ENCODE results near the gene PDE4B. TPM values are rescaled to one million over a fixed set of nuclear protein-coding genes. Genes with fewer than 3 reads are reported as not detected.
A peak's percentile ranks its signal among the peaks of the same experiment; 100 is the strongest.

PDE4B gene
- polyA plus RNA-seq, 4 donors: 1.1 to 5.2 (median 3.7) TPM

DNA sequence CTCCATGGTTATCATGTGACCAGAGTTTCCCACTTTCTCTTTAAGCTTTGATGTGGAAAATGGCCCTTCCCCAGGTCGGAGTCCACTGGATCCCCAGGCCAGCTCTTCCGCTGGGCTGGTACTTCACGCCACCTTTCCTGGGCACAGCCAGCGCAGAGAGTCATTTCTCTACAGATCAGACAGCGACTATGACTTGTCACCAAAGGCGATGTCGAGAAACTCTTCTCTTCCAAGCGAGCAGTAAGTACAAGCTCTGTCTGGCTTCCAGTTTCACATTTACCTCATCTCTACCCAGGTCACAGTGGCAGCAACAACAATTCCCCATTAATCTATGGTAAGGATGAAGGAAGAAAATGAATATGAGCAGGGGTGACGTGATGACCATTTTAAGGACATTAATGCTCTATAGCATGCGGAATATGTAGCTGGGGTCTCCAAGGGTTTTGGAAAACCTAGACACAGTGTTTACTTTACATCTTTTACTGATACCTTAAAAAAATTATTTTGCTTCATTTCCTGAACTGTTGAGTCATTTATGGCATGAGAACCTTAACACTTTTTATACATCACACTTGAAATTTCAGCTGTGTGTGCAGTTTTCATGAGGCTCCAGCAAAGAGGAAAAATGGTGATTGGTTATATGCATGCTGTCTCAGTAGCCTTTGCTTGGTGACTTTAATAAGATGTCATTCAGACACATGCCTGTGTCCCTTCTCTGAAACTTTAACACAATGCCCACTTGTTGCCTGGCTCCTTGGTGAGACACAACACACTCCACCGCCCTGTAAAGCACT lies 454.9 kb downstream of the PDE4B start:
- Histone ChIP-seq H3K9me3 (ENCODE audit: control insufficient read depth in 2 of 2, insufficient read depth in 1 of 2, low read depth in 1 of 2, low read length in 1 of 2) (no peaks in the 10 kb centered on the region), H3K36me3 (ENCODE audit: control insufficient read depth in 3 of 3, insufficient read depth in 2 of 3, low read depth in 1 of 3, low read length in 3 of 3) (no peaks in the 10 kb centered on the region), H3K4me1 (ENCODE audit: control insufficient read depth in 3 of 3, insufficient read depth in 2 of 3, low read depth in 1 of 3, low read length in 2 of 3) (peaks cover 0 to 5% (median 2%) of the 10 kb centered on the region in 3 donors), H3K4me3 (ENCODE audit: low read depth in 1 of 3, low read length in 3 of 3) (no peak overlapping the region), H3K27me3 (ENCODE audit: control insufficient read depth in 3 of 3, insufficient read depth in 3 of 3, low read length in 3 of 3) (no peaks in the 10 kb centered on the region), H3K27ac (ENCODE audit: low read depth in 1 of 3, low read length in 2 of 3) (peak overlapping the region in 1 of 3 donors; percentile 8)
- FAIRE-seq (no peak), DNase-seq (no peak)
- 75 to 81% (median 80%) methylated on average over 11 of the region's 11 CpGs for whole genome bisulfite sequencing, 3 donors

DNA sequence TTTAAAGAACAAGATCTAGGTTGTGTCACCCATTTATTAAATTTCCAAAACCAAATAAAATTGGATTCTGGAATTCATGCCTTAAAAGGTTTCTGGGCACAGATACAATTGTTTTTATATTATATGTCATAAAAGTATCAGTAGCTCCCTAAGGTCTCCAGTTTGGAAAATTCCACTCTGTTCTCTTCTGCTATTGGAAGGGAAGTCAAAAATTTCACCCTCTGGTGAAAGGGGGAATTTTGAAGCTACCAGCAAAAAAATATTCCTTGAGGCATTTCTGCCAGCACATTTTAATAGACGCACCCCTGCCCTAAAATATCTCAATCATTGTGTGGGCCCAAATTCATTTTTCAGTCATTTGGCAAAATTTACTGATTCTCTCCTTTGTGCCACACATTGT lies 455.6 kb downstream of the PDE4B start:
- no peaks in the 10 kb centered on the region for H3K9me3 ChIP-seq (ENCODE audit: control insufficient read depth in 2 of 2, insufficient read depth in 1 of 2, low read depth in 1 of 2, low read length in 1 of 2)
- H3K4me1 ChIP-seq (ENCODE audit: control insufficient read depth in 3 of 3, insufficient read depth in 2 of 3, low read depth in 1 of 3, low read length in 2 of 3): peaks cover 0 to 5% (median 2%) of the 10 kb centered on the region in 3 donors
- H3K36me3 ChIP-seq (ENCODE audit: control insufficient read depth in 3 of 3, insufficient read depth in 2 of 3, low read depth in 1 of 3, low read length in 3 of 3): no peaks in the 10 kb centered on the region
- FAIRE-seq (no peak), DNase-seq (no peak)
- H3K27me3 ChIP-seq (ENCODE audit: control insufficient read depth in 3 of 3, insufficient read depth in 3 of 3, low read length in 3 of 3): no peaks in the 10 kb centered on the region
- H3K27ac ChIP-seq (ENCODE audit: low read depth in 1 of 3, low read length in 2 of 3): no peak overlapping the region
- 77 to 97% (median 91%) methylated on average over 1 of the region's 1 CpG for WGBS, 3 donors
- no peak overlapping the region for H3K4me3 ChIP-seq (ENCODE audit: low read depth in 1 of 3, low read length in 3 of 3)

DNA sequence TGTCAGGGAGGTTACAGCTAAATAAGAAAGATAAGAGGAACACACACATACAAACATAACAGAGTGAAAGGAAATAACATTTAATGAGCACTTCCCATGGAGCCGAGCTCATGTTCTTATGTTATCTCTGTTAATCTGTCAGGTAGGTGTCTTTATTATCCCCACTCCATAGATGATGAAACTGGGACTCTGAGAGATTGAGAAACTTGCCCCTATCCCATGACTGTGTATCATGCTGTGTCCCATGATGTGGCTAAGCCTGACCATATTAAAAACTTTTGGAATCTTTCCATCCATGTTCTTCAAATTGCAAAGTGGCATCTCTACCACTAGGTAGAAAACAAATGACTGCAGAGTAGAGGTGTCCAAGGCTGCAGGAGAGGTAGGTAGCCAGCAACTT lies 456.1 kb downstream of the PDE4B start:
- no peaks in the 10 kb centered on the region for H3K9me3 ChIP-seq (ENCODE audit: control insufficient read depth in 2 of 2, insufficient read depth in 1 of 2, low read depth in 1 of 2, low read length in 1 of 2)
- no peaks in the 10 kb centered on the region for H3K27me3 ChIP-seq (ENCODE audit: control insufficient read depth in 3 of 3, insufficient read depth in 3 of 3, low read length in 3 of 3)
- no peak for DNase-seq
- no peaks in the 10 kb centered on the region for H3K36me3 ChIP-seq (ENCODE audit: control insufficient read depth in 3 of 3, insufficient read depth in 2 of 3, low read depth in 1 of 3, low read length in 3 of 3)
- FAIRE-seq: no peak
- H3K27ac ChIP-seq (ENCODE audit: low read depth in 1 of 3, low read length in 2 of 3): no peak overlapping the region
- 37 to 63% (median 51%) methylated on average over 1 of the region's 1 CpG for WGBS, 3 donors
- H3K4me3 ChIP-seq (ENCODE audit: low read depth in 1 of 3, low read length in 3 of 3): no peak overlapping the region
- peaks cover 0 to under 1% (median 0%) of the 10 kb centered on the region in 3 donors for H3K4me1 ChIP-seq (ENCODE audit: control insufficient read depth in 3 of 3, insufficient read depth in 2 of 3, low read depth in 1 of 3, low read length in 2 of 3)

DNA sequence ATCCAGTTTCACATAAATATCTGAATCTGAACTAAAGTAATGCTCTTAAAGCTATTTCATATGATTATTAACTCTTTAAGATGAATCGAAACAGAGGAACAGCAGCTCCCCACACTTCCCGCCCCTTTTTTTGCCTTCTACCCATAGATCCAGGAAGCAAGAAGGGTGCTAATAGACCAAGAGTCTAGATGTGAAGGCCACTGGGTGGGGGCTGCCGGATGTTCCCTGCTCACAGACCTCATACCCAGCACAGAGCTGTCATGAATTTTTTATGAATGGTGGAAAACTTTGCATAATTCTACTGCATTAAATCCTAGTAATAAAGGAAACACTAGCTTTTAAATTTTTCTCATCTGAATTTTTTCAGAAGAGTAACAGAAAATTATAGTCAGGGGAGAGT lies 457.4 kb downstream of the PDE4B start:
- Histone ChIP-seq H3K36me3 (ENCODE audit: control insufficient read depth in 3 of 3, insufficient read depth in 2 of 3, low read depth in 1 of 3, low read length in 3 of 3) (no peaks in the 10 kb centered on the region), H3K4me3 (ENCODE audit: low read depth in 1 of 3, low read length in 3 of 3) (no peak overlapping the region), H3K27ac (ENCODE audit: low read depth in 1 of 3, low read length in 2 of 3) (no peak overlapping the region), H3K27me3 (ENCODE audit: control insufficient read depth in 3 of 3, insufficient read depth in 3 of 3, low read length in 3 of 3) (no peaks in the 10 kb centered on the region), H3K9me3 (ENCODE audit: control insufficient read depth in 2 of 2, insufficient read depth in 1 of 2, low read depth in 1 of 2, low read length in 1 of 2) (no peaks in the 10 kb centered on the region), H3K4me1 (ENCODE audit: control insufficient read depth in 3 of 3, insufficient read depth in 2 of 3, low read depth in 1 of 3, low read length in 2 of 3) (no peaks in the 10 kb centered on the region)
- 78 to 93% (median 84%) methylated on average over 3 of the region's 3 CpGs for WGBS, 3 donors
- FAIRE-seq (no peak), DNase-seq (no peak)

DNA sequence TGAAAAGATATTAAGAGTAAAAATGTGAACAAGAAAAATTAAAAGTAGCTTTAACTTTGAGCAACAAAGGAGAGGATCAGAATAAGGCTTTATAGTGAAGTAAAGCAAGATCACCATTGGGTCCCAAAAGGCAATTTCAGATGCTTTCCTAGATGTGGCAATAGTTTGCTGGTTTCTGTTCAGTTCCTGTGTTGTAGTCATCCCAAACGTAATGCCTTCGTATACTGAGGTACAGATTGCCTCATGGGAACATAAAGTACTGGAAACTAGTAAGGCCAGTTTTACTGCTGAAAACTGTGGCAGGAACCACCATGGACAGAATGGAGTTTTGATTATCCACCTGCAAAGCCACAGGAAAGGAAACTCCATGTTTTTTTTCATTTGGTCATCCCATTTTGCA lies 457.8 kb downstream of the PDE4B start:
- H3K36me3 ChIP-seq (ENCODE audit: control insufficient read depth in 3 of 3, insufficient read depth in 2 of 3, low read depth in 1 of 3, low read length in 3 of 3): no peaks in the 10 kb centered on the region
- 53 to 69% (median 64%) methylated on average over 2 of the region's 2 CpGs for WGBS, 3 donors
- H3K27ac ChIP-seq (ENCODE audit: low read depth in 1 of 3, low read length in 2 of 3): no peak overlapping the region
- H3K4me1 ChIP-seq (ENCODE audit: control insufficient read depth in 3 of 3, insufficient read depth in 2 of 3, low read depth in 1 of 3, low read length in 2 of 3): no peaks in the 10 kb centered on the region
- H3K9me3 ChIP-seq (ENCODE audit: control insufficient read depth in 2 of 2, insufficient read depth in 1 of 2, low read depth in 1 of 2, low read length in 1 of 2): no peaks in the 10 kb centered on the region
- H3K4me3 ChIP-seq (ENCODE audit: low read depth in 1 of 3, low read length in 3 of 3): no peak overlapping the region
- no peaks in the 10 kb centered on the region for H3K27me3 ChIP-seq (ENCODE audit: control insufficient read depth in 3 of 3, insufficient read depth in 3 of 3, low read length in 3 of 3)
- no peak for DNase-seq
- no peak for FAIRE-seq

DNA sequence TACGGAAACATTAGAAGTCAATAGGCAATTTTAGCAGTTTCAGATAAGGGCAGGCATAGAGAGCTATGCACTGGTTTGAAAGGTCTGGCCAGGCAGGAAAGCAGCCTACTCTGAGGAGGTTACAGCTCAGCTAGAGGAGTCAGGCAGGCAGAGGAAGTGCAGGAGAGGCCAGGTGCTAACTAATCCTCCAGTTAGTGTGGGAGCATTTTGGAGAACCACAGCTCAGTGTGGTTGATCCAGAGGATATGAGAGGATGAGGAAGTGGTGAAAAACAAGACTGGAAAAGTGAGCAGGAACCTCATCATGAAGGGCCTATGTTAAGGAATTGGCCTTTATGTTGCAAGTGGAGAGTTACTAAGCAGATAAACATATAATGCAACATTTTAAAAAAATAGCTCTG lies 458.9 kb downstream of the PDE4B start:
- DNase-seq (no peak), FAIRE-seq (no peak)
- Histone ChIP-seq H3K36me3 (ENCODE audit: control insufficient read depth in 3 of 3, insufficient read depth in 2 of 3, low read depth in 1 of 3, low read length in 3 of 3) (no peaks in the 10 kb centered on the region), H3K4me3 (ENCODE audit: low read depth in 1 of 3, low read length in 3 of 3) (no peak overlapping the region), H3K27me3 (ENCODE audit: control insufficient read depth in 3 of 3, insufficient read depth in 3 of 3, low read length in 3 of 3) (no peaks in the 10 kb centered on the region), H3K9me3 (ENCODE audit: control insufficient read depth in 2 of 2, insufficient read depth in 1 of 2, low read depth in 1 of 2, low read length in 1 of 2) (no peaks in the 10 kb centered on the region), H3K4me1 (ENCODE audit: control insufficient read depth in 3 of 3, insufficient read depth in 2 of 3, low read depth in 1 of 3, low read length in 2 of 3) (no peaks in the 10 kb centered on the region), H3K27ac (ENCODE audit: low read depth in 1 of 3, low read length in 2 of 3) (no peak overlapping the region)
- 53 to 83% (median 77%) methylated on average over 1 of the region's 1 CpG for WGBS, 3 donors

DNA sequence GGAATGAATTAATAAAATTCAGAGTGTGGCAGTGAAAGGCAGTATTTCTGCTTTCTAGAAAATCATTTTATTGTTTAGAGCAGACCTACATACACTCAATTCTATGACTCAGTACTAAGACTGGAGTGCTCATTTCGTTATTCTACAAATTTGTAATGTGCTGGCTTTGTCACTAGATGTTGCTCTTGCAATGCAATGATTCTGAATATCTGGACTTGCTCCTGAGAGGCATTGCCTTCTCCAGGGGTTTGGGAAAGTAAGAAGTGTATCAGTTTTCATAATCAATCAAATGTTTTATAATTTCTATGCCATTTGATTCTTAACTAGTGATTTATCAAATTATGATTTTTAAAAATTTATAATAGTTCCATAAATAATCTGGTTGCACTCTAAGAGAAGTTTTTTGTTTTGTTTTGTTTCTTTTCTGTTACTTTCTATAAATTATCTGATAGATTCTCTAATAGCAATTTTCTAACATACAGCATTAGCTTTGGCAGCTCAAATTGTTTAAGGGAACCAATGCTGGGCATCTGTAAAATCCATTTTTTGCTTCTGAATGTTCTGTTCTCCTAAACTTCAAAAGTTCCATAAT lies 460.7 kb downstream of the PDE4B start:
- WGBS, 3 donors: 0% methylated on average over 1 of the region's 1 CpG
- no peaks in the 10 kb centered on the region for H3K4me1 ChIP-seq (ENCODE audit: control insufficient read depth in 3 of 3, insufficient read depth in 2 of 3, low read depth in 1 of 3, low read length in 2 of 3)
- peak; percentile 92 for FAIRE-seq
- H3K4me3 ChIP-seq (ENCODE audit: low read depth in 1 of 3, low read length in 3 of 3): no peak overlapping the region
- DNase-seq: peak; percentile 50 to 58
- no peak overlapping the region for H3K27ac ChIP-seq (ENCODE audit: low read depth in 1 of 3, low read length in 2 of 3)
- H3K36me3 ChIP-seq (ENCODE audit: control insufficient read depth in 3 of 3, insufficient read depth in 2 of 3, low read depth in 1 of 3, low read length in 3 of 3): no peaks in the 10 kb centered on the region
- H3K27me3 ChIP-seq (ENCODE audit: control insufficient read depth in 3 of 3, insufficient read depth in 3 of 3, low read length in 3 of 3): no peaks in the 10 kb centered on the region
- no peaks in the 10 kb centered on the region for H3K9me3 ChIP-seq (ENCODE audit: control insufficient read depth in 2 of 2, insufficient read depth in 1 of 2, low read depth in 1 of 2, low read length in 1 of 2)

DNA sequence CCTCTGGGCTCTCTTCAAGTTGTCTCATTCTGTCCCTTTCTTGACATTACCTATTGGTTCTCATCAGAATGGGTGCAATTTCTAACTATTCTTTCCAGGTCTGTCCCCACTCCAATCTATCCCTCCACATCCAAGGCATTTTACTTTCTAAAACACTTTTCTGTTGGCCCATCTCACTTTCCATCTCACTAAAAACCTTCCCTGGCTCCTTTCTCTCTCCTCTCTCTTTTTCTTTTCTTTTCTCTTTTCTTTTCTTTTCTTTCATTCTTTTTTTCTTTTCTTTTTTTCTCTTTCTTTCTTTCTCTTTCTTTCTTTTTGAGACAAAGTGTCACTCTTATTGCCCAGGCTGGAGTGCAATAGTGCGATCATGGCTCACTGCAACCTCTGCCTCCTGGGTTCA lies 462.1 kb downstream of the PDE4B start:
- Histone ChIP-seq H3K27me3 (ENCODE audit: control insufficient read depth in 3 of 3, insufficient read depth in 3 of 3, low read length in 3 of 3) (no peaks in the 10 kb centered on the region), H3K9me3 (ENCODE audit: control insufficient read depth in 2 of 2, insufficient read depth in 1 of 2, low read depth in 1 of 2, low read length in 1 of 2) (no peaks in the 10 kb centered on the region), H3K27ac (ENCODE audit: low read depth in 1 of 3, low read length in 2 of 3) (no peak overlapping the region), H3K36me3 (ENCODE audit: control insufficient read depth in 3 of 3, insufficient read depth in 2 of 3, low read depth in 1 of 3, low read length in 3 of 3) (no peaks in the 10 kb centered on the region), H3K4me1 (ENCODE audit: control insufficient read depth in 3 of 3, insufficient read depth in 2 of 3, low read depth in 1 of 3, low read length in 2 of 3) (no peaks in the 10 kb centered on the region), H3K4me3 (ENCODE audit: low read depth in 1 of 3, low read length in 3 of 3) (no peak overlapping the region)
- no peak for DNase-seq
- WGBS, 3 donors: 99 to 100% (median 100%) methylated on average over 1 of the region's 1 CpG
- no peak for FAIRE-seq
